Endothelial cell of umbilical vein (primary cell): ENCODE data around the gene SATB2. TPM values are rescaled to one million over a fixed set of nuclear protein-coding genes. Genes with fewer than 3 reads are reported as not detected.

Experiments
- BruUV-seq: library from RNA; stranded (reverse); fragments of 400-500 nt; replicated peaks from 2 replicates; lab custom pipeline; 2021; lab: Mats Ljungman, UMichigan
- CTCF ChIA-PET: fragments of 300-600, 350-600 bp; sonication (Branson Sonifier 250); formaldehyde crosslinking; loops from one replicate; lab custom pipeline; 2021; ENCODE audit warnings: antibody characterized with exemption, inconsistent platforms; lab: Charles Lee
- POLR2A ChIA-PET: fragments of 300-600, 350-600 bp; sonication (Branson Sonifier 250); formaldehyde crosslinking; loops from one replicate; lab custom pipeline; 2021; ENCODE audit warnings: antibody characterized with exemption, inconsistent platforms; lab: Charles Lee
- DNase-seq: peaks from one replicate; pipeline ENCODE4 v3.0.0-alpha.2; 2011; ENCODE audit warnings: low read depth, low spot score
- FAIRE-seq: peaks from 2 replicates; lab custom pipeline; 2011; peaks lifted over from hg19 to GRCh38; lab: Jason Lieb, UNC
- H2AFZ ChIP-seq: 2 replicates; pipeline ENCODE4 v1.6.0; 2012; ENCODE audit warnings: low read depth, low read length, control low read depth, inconsistent platforms
- H3K27ac ChIP-seq: 2 replicates; pipeline ENCODE4 v1.5.1; 2011; ENCODE audit warnings: low read depth, mild to moderate bottlenecking, control low read depth, low read length, moderate library complexity; ENCODE audit not compliant: insufficient read depth
- H3K27me3 ChIP-seq, 2 experiments: 2 replicates each; pipeline versions ENCODE4 v1.6.0 to v1.6.1; 2011; ENCODE audit warnings: low read length in 2 of 2, mixed read lengths in 1 of 2; ENCODE audit not compliant: control insufficient read depth in 2 of 2, insufficient read depth in 2 of 2
- H3K36me3 ChIP-seq, 2 experiments: 2 replicates in 1 of 2; 3 replicates in 1 of 2; pipeline ENCODE4 v1.5.1; 2011; ENCODE audit warnings: low read length in 2 of 2, mild to moderate bottlenecking in 1 of 2, moderate library complexity in 1 of 2; ENCODE audit not compliant: control insufficient read depth in 2 of 2, insufficient read depth in 2 of 2; ENCODE audit errors: extremely low read depth in 1 of 2
- H3K4me1 ChIP-seq: 3 replicates; pipeline ENCODE4 v1.5.1; 2011; ENCODE audit warnings: mild to moderate bottlenecking, low read length; ENCODE audit not compliant: control insufficient read depth, insufficient read depth; ENCODE audit errors: extremely low read depth
- H3K4me2 ChIP-seq: 2 replicates; pipeline ENCODE4 v1.6.1; 2011; ENCODE audit warnings: low read length, control low read depth, mixed read lengths; ENCODE audit not compliant: insufficient read depth
- H3K4me3 ChIP-seq, 3 experiments: fragments of 200-600 bp in 1 of 3; sonication (generic), shearing (Covaris generic) in 1 of 3; replicated peaks in 1 of 3; 2 replicates each; pipeline ENCODE4 v1.5.1; 2011 to 2016; ENCODE audit warnings: control low read depth in 3 of 3, low read length in 3 of 3, mild to moderate bottlenecking in 2 of 3, inconsistent platforms in 1 of 3, low read depth in 1 of 3, moderate library complexity in 1 of 3; ENCODE audit not compliant: insufficient read depth in 1 of 3
- H3K79me2 ChIP-seq: 2 replicates; pipeline ENCODE4 v1.6.0; 2012; ENCODE audit warnings: low read length, inconsistent platforms; ENCODE audit not compliant: control insufficient read depth, insufficient read depth
- H3K9ac ChIP-seq: replicated peaks from 2 replicates; pipeline ENCODE3; 2011; ENCODE audit warnings: low read length, control low read depth; ENCODE audit not compliant: insufficient read depth; ENCODE audit errors: extremely low read depth
- H3K9me1 ChIP-seq: replicated peaks from 3 replicates; pipeline ENCODE4 v1.6.0; 2011; ENCODE audit warnings: mild to moderate bottlenecking, low read length; ENCODE audit not compliant: control insufficient read depth, insufficient read depth; ENCODE audit errors: extremely low read depth
- H3K9me3 ChIP-seq: replicated peaks from 2 replicates; pipeline ENCODE4 v1.5.1; 2012; ENCODE audit warnings: low read length, inconsistent platforms; ENCODE audit not compliant: control insufficient read depth, insufficient read depth
- H4K20me1 ChIP-seq: replicated peaks from 2 replicates; pipeline ENCODE3; 2011; ENCODE audit warnings: mild to moderate bottlenecking, low read length; ENCODE audit not compliant: control insufficient read depth, insufficient read depth; ENCODE audit errors: extremely low read depth
- CTCF ChIP-seq, 2 donors: IDR thresholded peaks; 1 replicate in 1 of 2; 2 replicates in 1 of 2; pipeline ENCODE4 v1.5.1; 2011; ENCODE audit warnings: low read length in 2 of 2, mild to moderate bottlenecking in 2 of 2, moderate library complexity in 2 of 2, control low read depth in 1 of 2, inconsistent platforms in 1 of 2, low read depth in 1 of 2; ENCODE audit not compliant: insufficient read depth in 1 of 2; ENCODE audit errors: extremely low read depth in 1 of 2
- EZH2 ChIP-seq: IDR thresholded peaks from 2 replicates; pipeline ENCODE4 v1.6.1; 2012; ENCODE audit warnings: borderline replicate concordance, low read depth, mild to moderate bottlenecking, moderate library complexity, low read length, inconsistent platforms; ENCODE audit not compliant: severe bottlenecking
- FOS ChIP-seq: IDR thresholded peaks from 2 replicates; pipeline ENCODE4 v1.6.1; 2011; ENCODE audit warnings: mild to moderate bottlenecking, low read length, moderate library complexity, borderline replicate concordance; ENCODE audit not compliant: insufficient read depth
- JUN ChIP-seq: IDR thresholded peaks from 2 replicates; pipeline ENCODE4 v1.6.1; 2011; ENCODE audit warnings: borderline replicate concordance, low read depth; ENCODE audit not compliant: insufficient read length, insufficient read depth
- MAX ChIP-seq: IDR thresholded peaks from 2 replicates; pipeline ENCODE4 v1.6.1; 2011; ENCODE audit not compliant: insufficient read depth, insufficient read length
- MYC ChIP-seq: IDR thresholded peaks from one replicate; pipeline ENCODE4 v1.6.1; 2011; ENCODE audit warnings: mild to moderate bottlenecking, low read depth, low read length
- POLR2A ChIP-seq: IDR thresholded peaks from 2 replicates; pipeline ENCODE4 v1.6.1; 2012; ENCODE audit warnings: low read depth, mild to moderate bottlenecking, control low read depth, low read length
- POLR2AphosphoS5 ChIP-seq: IDR thresholded peaks from 2 replicates; pipeline ENCODE4 v1.6.1; 2012; ENCODE audit warnings: low read depth, mild to moderate bottlenecking, control low read depth, low read length, moderate library complexity; ENCODE audit not compliant: insufficient read depth
- dilution Hi-C: fragments of 300-500 bp; cut with MboI; formaldehyde crosslinking; loops from one replicate; pipeline ENCODE4 v1.15.0; 2019; ENCODE audit warnings: low sequenced_read_pairs; ENCODE audit not compliant: extremely low pct_ligation_motif_present
- intact Hi-C: fragments of 100-400 bp; cut with micrococcal nuclease; formaldehyde crosslinking; loops from one replicate; pipeline ENCODE4 v1.10.0; 2022
- polyA plus RNA-seq, 4 experiments: library from polyadenylated mRNA; depleted of rRNA in 3 of 4; stranded (reverse) in 3 of 4; unstranded in 1 of 4; fragments of >200 nt; gene quantifications; 2 replicates each; pipeline versions ENCODE4 v1.2.1 to v1.2.3, GENCODE V29; 2011 to 2012; ENCODE audit warnings: missing spikeins in 1 of 4
- total RNA-seq: library from RNA; stranded (reverse); gene quantifications from 2 replicates; pipeline ENCODE4 v1.2.3, GENCODE V29; 2021

The SATB2 gene
- total and polyA plus RNA-seq, 2 donors (not counting 3 experiments of a cell fraction or from before 2014, with no cell fraction given) = 0.47 to 1.1 TPM

GRCh38 chr2:199219551-199219950 is 238.2 kb downstream of the SATB2 start:
- dilution Hi-C loops (no loop called here), intact Hi-C loops (no loop called here)
- H3K9ac ChIP-seq = no peak overlapping the region
- H3K27me3 ChIP-seq = no peaks in the 10 kb centered on the region
- no peak overlapping the region for H3K4me2 ChIP-seq
- no TSS peak for BruUV-seq
- DNase-seq (no peak), FAIRE-seq (no peak)
- POLR2A ChIA-PET = no interaction called here
- no peaks in the 10 kb centered on the region for H3K9me1 ChIP-seq
- H3K27ac ChIP-seq = no peak overlapping the region
- H3K4me3 ChIP-seq = no peak overlapping the region
- H3K36me3 ChIP-seq = no peaks in the 10 kb centered on the region
- CTCF ChIA-PET = no interaction called here
- H3K79me2 ChIP-seq = no peaks in the 10 kb centered on the region
- H3K4me1 ChIP-seq = no peaks in the 10 kb centered on the region
- no peaks in the 10 kb centered on the region for H4K20me1 ChIP-seq
- TF ChIP-seq CTCF (IDR thresholded peaks at IDR 0.05; ENCODE audit: extremely low read depth in 1 of 2, insufficient read depth in 1 of 2, low read depth in 1 of 2, low read length in 2 of 2) (no peak), FOS (no peak), JUN (no peak), POLR2AphosphoS5 (no peak), MAX (no peak), MYC (no peak), EZH2 (no peak), POLR2A (no peak)
- peaks cover 2% of the 10 kb centered on the region for H3K9me3 ChIP-seq
- no peak overlapping the region for H2AFZ ChIP-seq
